Upper lobe of right lung (tissue), 1 donor: ENCODE results near the gene NPHP4. TPM values are rescaled to one million over a fixed set of nuclear protein-coding genes. Genes with fewer than 3 reads are reported as not detected.

Experiments
- ATAC-seq: fragments of 200-7000 bp; cut with Tn5 transposase; one replicate; pipeline ENCODE4 v1.9.1; 2020; ENCODE audit warnings: mild to moderate bottlenecking, moderate library complexity
- DNase-seq: peaks from one replicate; pipeline ENCODE4 v3.0.0-alpha.2; 2020
- H3K27ac ChIP-seq: fragments of 200-600 bp; one replicate; pipeline ENCODE4 v1.8.0; 2022
- H3K27me3 ChIP-seq: fragments of 200-600 bp; one replicate; pipeline ENCODE4 v1.8.0; 2022; ENCODE audit warnings: mild to moderate bottlenecking
- H3K36me3 ChIP-seq: fragments of 200-600 bp; one replicate; pipeline ENCODE4 v1.8.0; 2022
- H3K4me1 ChIP-seq: fragments of 200-600 bp; one replicate; pipeline ENCODE4 v1.8.0; 2022
- H3K4me3 ChIP-seq: fragments of 200-600 bp; one replicate; pipeline ENCODE4 v1.8.0; 2022; ENCODE audit warnings: mild to moderate bottlenecking
- H3K9me3 ChIP-seq: fragments of 200-600 bp; one replicate; pipeline ENCODE4 v1.8.0; 2022
- CTCF ChIP-seq: fragments of 200-600 bp; IDR thresholded peaks from one replicate; pipeline ENCODE4 v1.8.0; 2022; ENCODE audit warnings: antibody characterized with exemption
- intact Hi-C: fragments of 100-400 bp; cut with DNase I; formaldehyde crosslinking; loops from one replicate; pipeline ENCODE4 v1.11.0; 2022
- total RNA-seq: library from RNA; stranded (reverse); fragmentation: NEBNext Ultra II Directional; extraction: Animal tissue kit (Norgen Biotek cat#: 25700); gene quantifications from one replicate; pipeline ENCODE4 v1.2.1, GENCODE V29; 2021
- donor health status: DM: no; HTN: yes; CAD: no; lungs with severe emphysema.

The NPHP4 gene
- total RNA-seq, 1 donor from 2014 or later, result 14.6 TPM

GRCh38 chr1:5905436-5905835 is 86.8 kb downstream of the NPHP4 start:
- intact Hi-C loops, result no loop called here
- ATAC-seq, result no peak
- H3K27me3 ChIP-seq, result no peaks in the 10 kb centered on the region
- no peak for DNase-seq
- H3K4me3 ChIP-seq, result no peak overlapping the region
- H3K9me3 ChIP-seq, result no peaks in the 10 kb centered on the region
- H3K27ac ChIP-seq, result no peak overlapping the region
- no peak for TF ChIP-seq CTCF
- peaks cover 35% of the 10 kb centered on the region for H3K36me3 ChIP-seq
- no peaks in the 10 kb centered on the region for H3K4me1 ChIP-seq

- no peaks in the 10 kb centered on the region for H3K27me3 ChIP-seq
- no peak for TF ChIP-seq CTCF
- H3K36me3 ChIP-seq, result peaks cover 35% of the 10 kb centered on the region
- no peaks in the 10 kb centered on the region for H3K4me1 ChIP-seq
- ATAC-seq (no peak), DNase-seq (peak; percentile 59)
- no peaks in the 10 kb centered on the region for H3K9me3 ChIP-seq
- intact Hi-C loops, result no loop called here
- no peak overlapping the region for H3K4me3 ChIP-seq
- no peak overlapping the region for H3K27ac ChIP-seq
Measured at GRCh38 chr1:5904551-5904950, 87.7 kb downstream of the NPHP4 start.

GRCh38 chr1:5903680-5904079 is 88.5 kb downstream of the NPHP4 start:
- no peak for TF ChIP-seq CTCF
- peaks cover 35% of the 10 kb centered on the region for H3K36me3 ChIP-seq
- H3K4me3 ChIP-seq, result no peak overlapping the region
- no peaks in the 10 kb centered on the region for H3K4me1 ChIP-seq
- DNase-seq, result no peak
- H3K9me3 ChIP-seq, result no peaks in the 10 kb centered on the region
- H3K27ac ChIP-seq, result no peak overlapping the region
- no peak for ATAC-seq
- H3K27me3 ChIP-seq, result no peaks in the 10 kb centered on the region
- intact Hi-C loops, result no loop called here

- no peak for ATAC-seq
- intact Hi-C loops, result no loop called here
- no peak for TF ChIP-seq CTCF
- no peaks in the 10 kb centered on the region for H3K27me3 ChIP-seq
- H3K4me1 ChIP-seq, result no peaks in the 10 kb centered on the region
- no peaks in the 10 kb centered on the region for H3K9me3 ChIP-seq
- peaks cover 35% of the 10 kb centered on the region for H3K36me3 ChIP-seq
- no peak overlapping the region for H3K27ac ChIP-seq
- no peak overlapping the region for H3K4me3 ChIP-seq
- DNase-seq, result no peak
Measured at GRCh38 chr1:5903031-5903430, 89.2 kb downstream of the NPHP4 start.

- H3K4me3 ChIP-seq, result no peak overlapping the region
- ATAC-seq (no peak), DNase-seq (no peak)
- H3K27ac ChIP-seq, result no peak overlapping the region
- no peak for TF ChIP-seq CTCF
- no peaks in the 10 kb centered on the region for H3K9me3 ChIP-seq
- peaks cover 35% of the 10 kb centered on the region for H3K36me3 ChIP-seq
- no peaks in the 10 kb centered on the region for H3K27me3 ChIP-seq
- intact Hi-C loops, result no loop called here
- H3K4me1 ChIP-seq, result no peaks in the 10 kb centered on the region
Measured at GRCh38 chr1:5901841-5902240, 90.4 kb downstream of the NPHP4 start.

GRCh38 chr1:5901150-5901549 is 91.1 kb downstream of the NPHP4 start:
- Histone ChIP-seq H3K27ac (no peak overlapping the region), H3K4me3 (no peak overlapping the region), H3K9me3 (no peaks in the 10 kb centered on the region), H3K27me3 (no peaks in the 10 kb centered on the region), H3K36me3 (peaks cover 31% of the 10 kb centered on the region), H3K4me1 (no peaks in the 10 kb centered on the region)
- ATAC-seq (no peak), DNase-seq (no peak)
- intact Hi-C loops, result no loop called here
- no peak for TF ChIP-seq CTCF
